HG02870 (cell line): ENCODE results near the gene TEAD4.

ENCODE experiments used
- ATAC-seq: cut with Tn5 transposase; IDR thresholded peaks from one replicate; pipeline ENCODE4 v1.9.1; 2021; ENCODE audit warnings: mild to moderate bottlenecking, moderate library complexity; ENCODE audit not compliant: unreplicated experiment

TEAD4 gene

DNA sequence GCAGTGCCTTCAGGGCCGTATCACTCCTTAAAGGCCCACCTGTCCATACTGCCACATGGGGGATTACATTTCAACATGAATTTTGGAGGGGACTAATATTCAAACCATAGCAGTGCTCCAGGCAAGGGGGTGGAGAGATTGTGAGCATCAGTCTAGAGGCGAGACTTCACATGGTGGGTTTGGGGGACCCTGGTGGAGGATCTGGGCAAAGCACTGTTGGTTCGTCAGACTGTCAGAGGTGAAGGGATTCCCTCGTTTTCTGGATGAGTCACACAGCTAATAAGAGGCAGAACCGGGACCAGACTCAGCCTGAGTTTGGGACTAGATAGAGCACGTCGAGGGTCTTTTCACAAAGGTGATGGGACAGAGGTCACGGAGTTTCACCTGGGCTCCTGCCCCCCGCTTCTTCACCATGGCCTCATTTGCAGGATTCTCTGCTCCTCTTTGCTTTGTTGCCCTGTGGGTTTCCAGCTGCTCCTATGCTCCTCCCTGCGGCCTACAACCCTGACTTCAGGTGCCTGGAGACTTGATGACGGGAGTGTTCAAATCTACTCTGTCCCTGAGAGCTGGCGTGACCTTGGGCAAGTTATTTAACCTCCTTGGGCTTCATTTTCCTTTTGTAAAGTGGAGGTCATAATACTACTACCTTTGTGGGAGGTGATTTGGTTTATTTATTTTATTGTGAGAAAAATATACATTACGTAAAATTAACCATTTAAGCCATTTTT lies 41.5 kb downstream of the TEAD4 start:
- ATAC-seq = no peak

DNA sequence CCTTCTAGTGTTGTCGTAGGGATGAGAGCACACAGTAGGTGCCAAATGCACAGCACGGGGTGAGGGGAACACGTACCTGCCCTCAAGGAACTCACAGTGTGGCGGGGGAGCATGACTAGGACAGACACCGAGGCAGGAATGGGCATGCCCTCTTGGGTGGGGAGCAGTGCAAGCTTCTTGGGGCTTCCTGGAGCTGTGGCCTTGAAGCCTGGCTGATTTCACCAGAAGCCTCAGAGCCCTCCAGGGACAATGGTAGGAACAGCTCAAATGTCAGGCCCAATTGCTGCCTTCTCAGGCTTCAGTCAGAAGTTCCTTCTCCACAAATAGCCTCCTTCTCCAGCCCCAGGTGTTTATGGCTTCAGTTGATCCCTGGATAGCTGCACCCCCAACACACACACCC lies 43.4 kb downstream of the TEAD4 start:
- no peak for ATAC-seq

DNA sequence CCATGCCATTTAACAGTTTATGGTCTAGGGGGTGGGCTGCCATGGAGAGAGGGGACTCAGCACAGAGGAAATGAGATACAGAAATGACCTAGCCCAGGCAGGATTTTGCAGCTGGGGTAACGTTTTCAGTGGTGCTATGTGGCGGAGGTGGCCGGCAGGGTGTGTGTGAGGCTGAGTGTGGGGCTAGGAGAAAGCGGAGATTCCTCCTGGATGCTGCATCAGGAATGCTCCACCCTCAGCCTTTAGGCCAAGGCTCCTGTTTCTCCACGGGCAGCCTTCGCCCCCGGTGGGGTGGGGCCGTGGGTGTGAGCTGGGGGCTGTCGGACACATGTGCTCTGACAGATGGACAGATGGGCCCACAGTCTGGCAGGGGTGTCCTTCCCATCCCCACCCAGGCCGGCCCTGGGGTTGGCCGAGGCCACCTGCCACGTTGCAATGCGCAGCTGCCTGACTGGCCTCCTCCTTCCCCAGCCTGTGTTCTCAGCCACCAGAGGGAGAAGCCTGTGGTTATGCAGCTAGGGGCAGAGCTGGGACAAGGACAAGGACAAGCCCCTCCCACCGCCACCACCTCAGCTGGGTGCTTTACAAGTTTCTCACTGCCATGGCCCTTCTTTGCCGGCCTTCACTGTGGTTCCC lies 44.3 kb downstream of the TEAD4 start:
- ATAC-seq = no peak

DNA sequence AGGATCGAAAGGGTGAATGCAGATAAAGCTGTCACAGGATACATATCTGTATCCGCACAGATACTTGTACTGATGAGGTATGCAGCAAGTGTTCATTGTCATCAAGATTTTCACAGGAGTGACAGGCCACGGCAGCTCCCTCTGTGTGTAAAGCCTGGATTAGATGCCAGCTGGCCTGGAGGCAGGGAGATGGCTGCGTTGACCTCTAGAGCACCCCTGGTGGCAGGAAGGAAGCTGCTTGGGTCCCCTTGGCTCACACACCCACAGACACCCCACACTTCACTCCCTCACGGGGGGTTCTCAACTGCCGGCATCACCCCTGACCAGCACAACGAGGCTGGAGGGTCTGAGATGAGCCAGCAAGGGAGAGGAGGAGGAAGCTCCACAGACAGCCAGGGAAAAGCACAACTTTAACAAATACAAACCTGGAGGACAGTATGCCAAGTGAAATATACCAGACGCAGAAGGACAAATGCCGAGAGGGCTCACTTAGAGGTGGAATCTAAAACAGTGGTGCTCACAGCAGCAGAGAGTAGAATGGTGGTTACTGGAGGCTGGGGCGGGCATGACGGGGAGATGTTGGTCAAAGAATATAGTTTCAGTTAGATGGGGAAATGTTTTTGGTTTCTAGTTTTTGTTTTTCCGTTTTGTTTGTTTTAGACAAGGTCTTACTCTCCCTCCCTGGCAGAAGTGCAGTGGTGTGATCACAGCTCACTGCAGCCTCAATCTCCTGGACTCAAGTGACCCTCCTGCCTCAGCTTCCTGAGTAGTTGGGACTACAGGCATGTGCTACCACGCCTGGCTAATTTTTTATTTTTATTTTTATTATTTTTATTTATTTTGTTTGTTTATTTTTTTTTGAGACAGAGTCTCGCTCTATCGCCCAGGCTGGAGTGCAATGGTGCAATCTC lies 45.7 kb downstream of the TEAD4 start:
- no peak for ATAC-seq

DNA sequence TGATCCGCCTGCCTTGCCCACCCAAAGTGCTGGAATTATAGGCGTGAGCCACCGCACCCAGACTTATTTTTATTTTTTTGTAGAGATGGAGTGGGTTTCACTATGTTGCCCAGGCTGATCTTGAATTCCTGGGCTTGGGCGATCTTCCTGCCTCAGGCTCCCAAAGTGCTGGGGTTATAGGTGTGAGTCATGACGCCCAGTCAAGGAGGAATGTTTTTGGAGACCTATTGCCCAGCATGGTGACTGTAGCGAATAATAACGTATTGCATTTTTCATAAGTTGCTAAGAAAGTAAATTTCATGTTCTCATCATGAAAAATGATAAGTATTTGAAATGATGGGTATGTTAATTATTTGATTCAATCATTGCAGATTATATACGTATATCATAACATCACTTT lies 46.5 kb downstream of the TEAD4 start:
- no peak for ATAC-seq

DNA sequence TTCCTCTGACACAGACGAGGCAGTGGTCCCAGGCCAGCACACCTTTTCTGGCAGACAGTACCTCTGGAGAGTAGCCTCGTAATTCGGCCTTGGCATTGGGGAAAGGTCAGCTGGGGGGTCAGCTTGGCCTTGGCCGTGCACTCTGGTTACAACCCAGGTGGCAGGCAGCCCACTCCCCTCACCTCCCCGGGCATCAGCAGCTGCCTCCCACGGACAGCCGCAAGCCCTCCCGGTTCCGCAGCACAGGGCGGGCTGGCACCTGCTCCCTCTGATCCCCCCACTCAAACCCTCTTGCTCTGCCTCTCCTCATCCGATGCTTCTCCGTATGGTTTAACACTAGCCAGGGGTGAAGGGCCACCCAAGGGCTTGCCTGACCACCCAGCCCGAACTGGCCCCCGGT lies 50.6 kb downstream of the TEAD4 start:
- no peak for ATAC-seq

DNA sequence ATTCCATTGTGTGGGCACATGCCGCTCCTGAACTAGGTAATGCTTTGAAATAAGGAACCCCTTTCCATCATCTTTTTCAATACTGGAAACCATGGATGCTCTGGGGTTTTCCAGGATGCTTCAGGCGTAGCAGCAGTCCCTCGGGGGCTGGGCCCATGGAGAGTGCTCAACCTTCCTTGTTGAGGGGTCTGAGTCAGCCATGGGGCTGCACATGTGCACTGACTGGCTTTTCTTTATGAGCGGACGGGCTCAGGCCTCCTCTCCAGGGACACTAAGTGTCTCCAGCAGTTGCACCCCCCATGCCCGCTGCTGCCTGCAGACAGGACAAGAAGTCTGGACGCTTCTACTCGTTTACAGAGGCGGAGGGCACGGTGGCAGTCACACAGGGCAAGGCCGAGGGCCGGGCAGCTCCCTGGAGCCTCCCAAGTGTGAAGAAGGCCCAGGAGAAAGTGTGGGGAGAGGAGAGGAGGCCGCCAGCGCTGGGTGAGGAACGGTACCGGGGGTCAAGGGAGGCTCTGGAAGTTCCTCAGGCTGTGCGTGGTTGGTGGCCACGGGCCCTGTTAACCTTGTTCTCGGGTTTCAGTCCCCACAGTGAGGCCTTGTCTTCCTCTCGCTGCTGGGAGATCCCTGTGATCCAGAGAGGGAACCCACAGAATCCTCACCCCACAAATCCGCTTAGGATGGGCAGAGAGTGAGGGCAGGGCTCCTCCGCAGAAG lies 51.2 kb downstream of the TEAD4 start:
- ATAC-seq = no peak

DNA sequence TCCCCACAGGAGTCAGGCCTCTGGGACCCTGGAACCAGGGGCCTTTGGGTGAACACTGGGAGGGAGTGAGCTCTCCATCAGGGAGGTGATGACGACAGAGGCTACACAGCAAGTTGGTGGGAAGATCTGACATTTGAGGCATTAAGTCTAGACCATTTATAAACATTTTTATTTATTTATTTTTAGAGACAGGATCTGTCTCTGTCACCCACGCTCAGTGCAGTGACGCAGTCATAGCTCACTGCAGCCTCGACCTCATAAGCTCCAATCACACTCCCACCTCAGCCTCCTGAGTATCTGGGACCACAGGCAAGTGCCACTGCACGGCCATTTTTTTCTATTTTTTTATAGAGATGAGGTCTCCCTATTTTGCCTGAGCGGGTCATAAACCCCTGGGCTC lies 53.6 kb downstream of the TEAD4 start:
- ATAC-seq = no peak

DNA sequence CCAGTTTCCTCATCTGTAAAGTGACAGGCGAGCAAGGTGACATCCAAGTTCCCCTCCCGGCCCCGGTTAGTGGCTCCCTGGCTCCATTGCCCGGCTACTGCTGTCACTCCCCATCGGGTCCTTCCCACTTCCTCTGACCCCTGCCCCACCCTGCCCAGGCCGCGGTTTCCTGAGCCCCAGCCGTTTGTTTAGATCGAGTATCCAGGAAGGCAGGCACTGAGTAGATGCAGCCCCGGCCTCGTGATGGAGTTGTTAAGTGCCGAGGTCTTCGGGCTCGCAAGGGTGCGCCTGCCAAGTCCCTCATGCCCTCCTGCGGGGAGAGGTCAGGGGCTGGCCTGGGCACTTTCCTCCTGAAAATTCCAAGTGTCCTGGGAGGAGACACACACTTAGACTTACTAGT lies 55.4 kb downstream of the TEAD4 start:
- no peak for ATAC-seq

DNA sequence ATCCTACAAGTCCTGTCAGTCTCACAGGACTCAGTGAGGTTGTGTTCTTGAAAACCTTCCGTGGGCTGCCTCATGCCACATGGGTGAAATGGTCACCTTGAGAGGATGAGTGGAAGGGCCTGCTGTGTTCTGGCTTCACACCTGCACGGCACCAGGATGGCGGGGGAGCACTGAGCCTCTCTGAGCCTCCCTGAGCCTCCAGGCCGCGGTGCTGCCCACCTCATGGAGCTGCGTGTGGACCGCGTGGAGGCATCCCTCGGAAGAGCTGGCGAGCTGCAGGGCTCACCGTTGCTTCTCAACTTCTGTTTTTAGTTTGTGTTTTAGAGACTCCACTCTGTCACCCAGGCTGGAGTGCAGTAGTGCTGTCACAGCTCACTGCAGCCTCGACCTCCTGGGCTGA lies 56.2 kb downstream of the TEAD4 start:
- ATAC-seq = no peak

DNA sequence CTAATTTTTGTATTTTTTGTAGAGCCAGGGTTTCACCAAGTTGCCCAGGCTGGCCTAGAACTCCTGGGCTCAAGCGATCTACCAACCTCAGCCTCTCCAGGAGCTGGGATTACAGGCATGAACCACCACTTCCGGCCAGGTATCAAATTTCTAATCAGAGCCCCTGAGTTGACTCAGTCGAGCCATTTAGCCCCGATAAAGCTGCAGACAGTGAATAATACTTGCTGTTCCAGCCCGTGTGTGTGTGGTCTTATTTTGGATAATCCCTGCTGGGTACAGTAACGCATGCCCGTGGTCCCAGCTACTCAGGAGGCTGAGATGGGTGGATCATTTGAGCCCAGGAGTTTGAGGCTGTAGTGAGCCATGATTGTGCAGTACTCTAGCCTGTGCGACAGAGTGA lies 57.0 kb downstream of the TEAD4 start:
- no peak for ATAC-seq

DNA sequence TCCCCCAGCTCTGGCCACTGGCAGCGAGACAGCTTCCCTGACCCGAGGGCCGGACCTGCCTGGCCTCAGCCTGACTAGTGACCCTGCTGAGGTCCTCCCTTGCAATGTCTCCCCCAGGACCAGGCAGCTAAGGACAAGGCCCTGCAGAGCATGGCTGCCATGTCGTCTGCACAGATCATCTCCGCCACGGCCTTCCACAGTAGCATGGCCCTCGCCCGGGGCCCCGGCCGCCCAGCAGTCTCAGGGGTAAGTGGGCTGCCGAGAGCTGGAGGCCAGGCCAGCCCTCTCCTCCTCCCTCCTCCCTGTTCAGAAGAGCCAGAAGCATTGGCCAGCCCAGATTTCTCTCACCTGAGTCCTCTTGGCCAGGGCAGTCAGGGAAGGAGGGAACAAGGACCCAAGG lies 58.1 kb downstream of the TEAD4 start:
- no peak for ATAC-seq

DNA sequence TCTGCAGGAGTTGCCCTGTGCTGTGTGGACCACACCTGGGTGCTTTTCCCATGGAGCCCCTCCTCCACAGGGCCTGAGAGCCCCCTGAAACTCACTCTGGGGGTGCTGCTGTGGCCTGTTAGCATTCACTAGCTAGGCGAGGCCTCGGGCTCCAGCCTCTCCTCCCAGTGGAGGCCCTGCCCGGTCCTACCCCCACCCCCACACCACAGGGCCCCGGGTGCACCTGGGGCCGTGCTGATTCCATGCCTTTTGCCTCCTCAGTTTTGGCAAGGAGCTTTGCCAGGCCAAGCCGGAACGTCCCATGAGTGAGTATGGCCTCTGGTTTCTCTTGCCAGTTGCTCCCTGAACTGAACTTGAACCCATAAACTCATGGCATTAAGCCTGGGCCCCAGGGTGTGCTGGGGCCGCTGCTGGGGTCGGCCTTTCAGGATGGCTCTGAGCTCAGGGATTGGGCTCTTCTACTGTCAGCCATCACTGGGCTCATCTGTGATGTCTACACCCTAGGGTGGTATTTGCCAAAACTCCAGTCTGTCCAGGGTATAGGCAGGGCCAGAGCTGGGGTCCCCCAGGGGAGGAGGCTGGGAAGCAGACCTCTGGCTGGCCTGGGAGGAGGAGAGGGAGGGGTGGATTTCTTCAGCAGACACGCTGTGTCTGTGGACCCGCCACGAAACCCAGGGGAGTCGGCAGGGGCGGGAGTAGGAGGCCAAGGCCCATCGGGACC lies 59.2 kb downstream of the TEAD4 start:
- ATAC-seq = no peak

DNA sequence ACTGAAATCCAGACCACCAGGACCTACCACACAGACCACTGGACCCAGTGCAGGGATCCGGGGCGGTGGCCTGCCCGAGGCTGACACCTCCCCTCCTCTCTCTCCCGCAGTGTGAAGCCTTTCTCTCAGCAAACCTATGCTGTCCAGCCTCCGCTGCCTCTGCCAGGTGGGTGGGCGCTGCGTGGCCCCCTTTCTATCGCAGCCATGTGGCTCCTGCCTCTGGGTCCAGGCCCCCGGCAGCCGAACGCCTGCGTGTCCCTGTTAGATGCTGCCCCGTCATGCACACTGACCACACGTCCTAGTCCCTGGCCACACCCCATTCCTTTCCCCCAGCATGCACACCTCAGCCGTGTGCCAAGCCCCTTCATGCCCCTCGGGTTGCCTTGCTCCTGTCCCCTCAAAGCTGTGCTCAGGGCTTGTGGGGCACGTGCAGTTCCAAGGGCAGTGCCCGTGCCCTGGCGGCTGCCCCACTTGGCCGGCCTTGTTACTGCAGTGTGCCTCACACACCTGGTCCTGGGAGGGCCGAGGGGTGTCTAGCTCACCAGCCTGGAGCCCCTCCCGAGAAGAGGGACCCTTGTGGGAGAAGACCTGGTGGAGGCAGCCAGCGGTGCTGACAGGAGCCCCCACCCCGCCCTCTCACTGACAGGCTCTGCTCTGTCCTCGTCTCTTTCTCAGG lies 59.9 kb downstream of the TEAD4 start:
- no peak for ATAC-seq

DNA sequence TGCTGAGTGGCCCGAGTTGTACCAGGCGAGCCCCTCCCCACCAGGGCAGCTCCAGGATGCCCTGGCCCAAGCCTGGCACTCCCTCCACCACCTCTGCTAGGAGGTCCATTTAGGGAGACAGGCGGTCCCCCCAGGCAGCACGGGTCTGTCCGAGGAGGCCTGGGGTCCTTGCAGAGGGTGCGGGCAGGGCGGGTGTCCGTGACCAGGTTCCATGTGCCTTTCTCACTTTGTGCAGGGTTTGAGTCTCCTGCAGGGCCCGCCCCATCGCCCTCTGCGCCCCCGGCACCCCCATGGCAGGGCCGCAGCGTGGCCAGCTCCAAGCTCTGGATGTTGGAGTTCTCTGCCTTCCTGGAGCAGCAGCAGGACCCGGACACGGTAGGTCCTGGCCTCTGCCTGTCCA lies 61.2 kb downstream of the TEAD4 start:
- no peak for ATAC-seq

DNA sequence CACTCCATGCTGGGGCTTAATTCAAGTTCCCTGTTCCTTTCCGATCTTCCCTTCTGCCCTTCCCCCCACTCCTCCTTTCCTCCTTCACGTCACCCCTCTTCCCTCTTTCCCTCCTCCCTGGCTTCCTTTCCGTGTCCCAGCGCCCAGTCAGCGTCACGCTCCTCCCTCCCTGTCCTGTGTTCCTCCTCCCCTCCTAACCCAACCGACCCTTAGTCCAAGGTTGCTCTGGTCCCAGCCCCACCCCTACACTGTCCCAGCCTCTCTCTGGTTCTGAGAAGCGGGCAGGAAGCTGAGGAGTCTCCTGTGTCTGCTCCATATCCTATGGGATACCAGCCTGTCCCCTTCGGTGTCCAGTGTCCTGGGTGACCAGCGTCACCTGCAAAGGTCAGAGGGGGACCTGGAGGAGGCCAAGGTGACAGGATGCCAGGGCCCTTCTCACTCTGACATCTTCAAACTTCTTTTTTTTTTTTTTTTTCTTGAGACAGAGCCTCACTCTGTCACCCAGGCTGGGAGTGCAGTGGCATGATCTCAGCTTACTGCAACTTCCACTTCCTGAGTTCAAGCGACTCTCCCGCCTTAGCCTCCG lies 61.7 kb downstream of the TEAD4 start:
- no peak for ATAC-seq

DNA sequence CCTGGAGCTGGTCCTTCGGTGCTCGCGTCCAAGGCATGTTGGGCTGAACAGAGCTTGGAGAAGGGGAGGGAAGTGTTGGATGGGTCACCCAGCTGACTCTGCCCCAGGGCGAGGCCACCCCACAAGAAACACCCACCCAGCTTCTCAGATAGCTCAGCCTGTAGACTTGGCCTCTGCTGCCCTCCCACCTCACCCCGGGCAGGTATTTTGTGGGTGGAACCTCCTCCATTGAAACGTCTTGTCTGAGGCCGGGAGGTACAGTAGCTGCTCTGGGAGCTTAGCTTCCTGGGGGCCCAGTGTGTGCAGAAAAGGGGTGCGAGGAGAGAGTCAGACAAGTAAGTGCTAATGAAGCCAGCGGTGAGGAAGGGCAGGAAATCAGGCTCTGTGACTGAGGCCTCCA lies 63.2 kb downstream of the TEAD4 start:
- ATAC-seq = no peak

DNA sequence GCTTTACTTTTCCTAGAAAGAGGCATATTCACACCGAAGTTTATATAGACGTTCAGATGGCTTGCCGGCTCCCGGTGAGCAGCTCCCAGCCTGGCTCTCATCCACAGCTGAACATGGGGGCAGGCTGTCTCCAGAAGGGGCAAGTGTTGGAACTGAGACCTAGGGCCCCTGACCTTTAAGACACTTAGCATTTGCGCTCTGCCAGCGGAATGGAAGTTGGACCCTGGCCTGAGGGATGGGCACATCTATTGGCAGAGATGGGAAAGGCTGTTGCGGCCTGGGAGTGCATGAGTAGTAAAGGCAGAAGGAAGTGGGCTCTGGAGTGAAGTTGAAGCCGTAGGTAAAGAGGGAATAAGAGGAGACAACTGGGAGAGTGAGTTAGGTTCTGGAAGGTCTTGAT lies 63.8 kb downstream of the TEAD4 start:
- ATAC-seq = no peak

DNA sequence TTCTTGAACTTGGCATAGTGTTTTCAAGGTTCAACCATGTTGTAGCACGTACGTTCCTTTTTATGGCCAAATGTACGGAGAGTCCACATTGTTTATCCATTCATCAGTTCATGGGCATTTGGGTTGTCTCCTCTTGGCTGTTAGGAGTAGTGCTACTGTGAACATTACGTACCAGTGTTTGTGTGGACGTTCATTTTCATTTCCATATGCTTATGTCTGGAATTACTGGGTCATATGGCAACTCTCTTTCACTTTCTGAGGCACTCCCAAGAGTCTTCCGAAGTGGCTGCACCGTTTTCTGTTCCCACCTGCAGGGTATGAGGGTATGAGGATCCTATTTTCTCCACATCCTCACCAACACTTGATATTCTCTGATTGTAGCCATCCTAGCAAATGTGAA lies 68.9 kb downstream of the TEAD4 start:
- ATAC-seq = no peak
